CD4-positive, alpha-beta T cell treated with Interleukin-6 for 4 hours (primary cell): ENCODE results near the gene ATOH7.
"Not testable (repeated sequence)": the region's sequence is repeated elsewhere in the genome, so short reads cannot be mapped to it uniquely, and the experiment has no call there.

ENCODE experiments used
- DNase-seq: peaks from one replicate; pipeline ENCODE4 v3.0.0-alpha.2; 2020; ENCODE audit warnings: mixed read lengths

The ATOH7 gene

GRCh38 chr10:68235581-68235980 lies 3.7 kb upstream of the ATOH7 start:
- DNase-seq: no peak

GRCh38 chr10:68235111-68235510 lies 3.2 kb upstream of the ATOH7 start:
- no peak for DNase-seq

- DNase-seq: no peak
These were observed 1.1 kb upstream of the ATOH7 start for GRCh38 chr10:68233046-68233445.

DNA sequence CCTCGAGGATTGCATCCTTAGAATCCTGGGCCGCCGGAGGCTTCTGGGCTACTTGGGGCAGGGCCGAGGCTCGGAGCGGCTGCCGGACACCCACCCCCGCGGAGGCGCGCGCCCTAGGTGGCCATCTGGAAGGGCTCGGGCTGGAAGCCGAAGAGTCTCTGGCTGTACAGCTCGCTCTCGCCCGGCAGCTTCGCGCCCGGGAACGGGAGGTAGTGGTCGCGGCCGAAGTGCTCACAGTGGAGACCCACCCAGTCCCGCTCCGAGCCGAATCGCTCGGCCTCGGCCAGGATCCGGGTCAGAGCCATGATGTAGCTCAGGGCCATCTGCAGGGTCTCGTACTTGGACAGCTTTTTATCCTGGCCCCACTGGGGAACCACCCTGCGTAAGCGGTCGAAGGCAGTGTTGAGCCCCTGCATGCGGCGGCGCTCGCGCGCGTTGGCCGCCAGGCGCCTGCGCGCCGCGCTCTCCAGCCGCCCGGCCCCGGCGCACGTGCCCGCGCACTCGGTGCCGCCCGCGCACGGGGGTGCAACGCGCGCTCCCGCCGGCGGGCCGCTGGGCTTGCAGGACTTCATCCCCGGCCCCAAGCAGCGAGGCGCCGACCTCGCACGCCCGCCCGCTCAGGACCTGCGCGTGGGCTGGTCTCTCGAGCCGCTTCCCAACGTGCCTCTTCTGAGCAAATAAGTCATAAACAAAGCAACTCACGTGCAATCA lies 652 bp downstream of the ATOH7 start:
- peak; percentile 10 for DNase-seq

- no peak for DNase-seq
These were observed 1.6 kb downstream of the ATOH7 start for GRCh38 chr10:68230268-68230667.

- no peak for DNase-seq
These were observed 7.1 kb downstream of the ATOH7 start for GRCh38 chr10:68224810-68225209.

GRCh38 chr10:68223535-68224165 lies 8.3 kb downstream of the ATOH7 start:
- no peak for DNase-seq

- no peak for DNase-seq
These were observed 9.5 kb downstream of the ATOH7 start for GRCh38 chr10:68222391-68222790.

DNA sequence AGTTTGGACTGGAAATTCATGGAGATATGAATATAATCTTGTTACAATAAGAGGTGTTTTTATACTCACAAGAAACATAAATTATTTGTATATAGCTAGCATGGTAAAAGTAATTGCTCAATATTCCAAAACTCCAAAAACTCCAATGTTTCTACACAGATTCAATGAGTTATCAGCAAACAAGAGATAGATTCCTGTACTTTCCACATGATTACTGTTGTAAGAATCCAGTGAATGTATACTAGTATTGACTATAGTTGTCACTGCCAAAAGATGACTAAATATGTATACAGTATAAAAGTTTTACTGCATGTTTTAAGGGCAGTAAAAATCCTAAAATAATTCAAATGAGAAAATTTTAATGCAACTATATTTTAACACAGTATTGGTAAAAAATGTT lies 10.7 kb downstream of the ATOH7 start:
- DNase-seq: no peak

- no peak for DNase-seq
These were observed 13.1 kb downstream of the ATOH7 start for GRCh38 chr10:68218786-68219185.

- DNase-seq: no peak
These were observed 19.1 kb downstream of the ATOH7 start for GRCh38 chr10:68212721-68213352.

DNA sequence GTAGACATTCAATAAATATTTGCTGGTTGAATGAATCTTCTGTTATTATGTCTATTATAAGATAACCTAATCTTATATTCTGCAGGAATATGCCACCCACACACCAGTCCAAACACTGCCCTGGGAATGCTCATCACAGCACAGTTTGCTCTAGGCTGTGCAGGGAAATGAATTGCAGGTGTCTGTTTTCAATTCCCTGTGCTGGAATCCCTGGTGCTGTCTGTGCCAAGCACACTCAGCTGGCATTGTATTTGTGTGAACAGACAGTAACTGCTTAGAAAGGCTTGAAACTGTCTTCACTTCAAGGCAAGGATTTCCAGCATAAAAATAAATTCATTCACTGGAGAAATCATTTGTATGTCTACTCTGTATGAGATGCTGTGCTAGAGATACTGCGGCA lies 20.2 kb downstream of the ATOH7 start:
- no peak for DNase-seq

GRCh38 chr10:68208424-68209042 lies 23.4 kb downstream of the ATOH7 start:
- DNase-seq: no peak

DNA sequence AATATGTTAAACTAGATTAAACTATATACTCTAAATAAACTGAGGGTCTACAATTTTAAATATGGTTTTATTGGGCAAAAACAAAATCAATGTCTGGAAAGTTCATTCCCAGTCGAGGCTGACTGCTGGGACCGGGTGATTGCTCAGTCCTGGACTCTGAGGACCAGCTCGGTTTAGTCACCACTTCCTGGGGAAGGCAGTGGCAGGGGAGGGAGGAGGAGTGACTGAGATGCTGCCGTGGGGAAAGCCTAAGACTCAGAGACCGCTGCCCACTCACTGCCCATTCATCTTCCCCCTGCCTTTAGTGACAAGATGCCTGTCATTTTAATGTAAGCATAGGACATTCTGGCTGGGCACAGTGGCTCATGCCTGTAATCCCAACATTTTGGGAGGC lies 29.0 kb downstream of the ATOH7 start:
- no peak for DNase-seq

DNA sequence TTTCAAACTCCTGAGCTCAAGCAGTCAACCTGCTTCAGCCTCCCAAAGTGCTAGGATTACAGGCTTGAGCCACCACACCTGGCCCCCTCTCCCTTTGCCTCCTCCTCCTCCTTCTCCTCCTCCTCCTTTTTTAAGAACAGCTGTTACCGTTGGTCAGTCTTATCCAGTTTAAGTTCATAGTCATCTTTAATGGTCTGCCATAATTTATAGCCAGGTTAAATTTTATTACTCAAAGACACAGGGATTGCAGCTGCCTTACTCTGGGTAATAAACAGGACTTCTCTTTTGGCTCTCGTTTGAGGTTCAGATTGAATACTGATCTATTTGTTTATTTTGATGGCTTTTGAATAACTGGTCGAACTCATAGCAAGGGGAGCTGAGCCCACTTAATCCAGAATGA lies 35.2 kb downstream of the ATOH7 start:
- no peak for DNase-seq

DNA sequence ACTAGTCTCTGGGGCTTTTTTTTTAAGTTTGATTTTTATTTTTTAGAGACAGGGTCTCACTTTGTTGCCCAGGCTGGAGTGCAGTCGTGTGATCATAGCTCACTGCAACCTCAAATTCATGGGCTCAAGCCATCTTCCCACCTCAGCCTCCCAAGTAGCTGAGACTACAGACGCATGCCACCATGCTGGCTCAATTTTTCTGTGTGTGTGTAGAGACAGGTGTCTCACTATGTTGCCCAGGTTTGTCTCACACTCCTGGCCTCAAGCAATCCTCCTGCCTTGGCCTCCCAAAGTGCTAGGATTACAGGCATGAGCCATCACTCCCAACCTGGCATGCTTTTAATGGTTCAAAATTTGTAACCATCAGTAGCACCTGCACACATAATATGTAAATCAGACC lies 36.1 kb downstream of the ATOH7 start:
- DNase-seq: not testable (repeated sequence)

- DNase-seq: no peak
These were observed 37.6 kb downstream of the ATOH7 start for GRCh38 chr10:68194290-68194689.

DNA sequence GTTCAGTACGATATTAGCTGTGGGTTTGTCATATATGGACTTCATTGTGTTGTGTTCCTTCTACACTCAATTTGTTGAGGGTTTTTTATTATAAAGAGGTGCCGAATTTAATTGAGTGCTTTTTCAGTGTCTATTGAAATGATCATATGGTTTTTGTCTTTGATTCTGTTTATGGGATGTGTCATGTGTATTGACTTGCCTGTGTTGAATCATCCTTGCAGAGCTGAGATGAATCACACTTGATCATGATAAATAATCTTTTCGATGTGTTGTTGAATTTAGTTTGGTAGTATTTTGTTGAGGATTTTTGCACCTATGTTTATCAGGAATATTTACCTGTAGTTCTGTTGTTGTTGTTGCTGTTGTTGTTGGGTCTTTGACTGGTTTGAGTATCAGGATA lies 39.8 kb downstream of the ATOH7 start:
- no peak for DNase-seq

GRCh38 chr10:68188835-68189234 lies 43.1 kb downstream of the ATOH7 start:
- DNase-seq: no peak

DNA sequence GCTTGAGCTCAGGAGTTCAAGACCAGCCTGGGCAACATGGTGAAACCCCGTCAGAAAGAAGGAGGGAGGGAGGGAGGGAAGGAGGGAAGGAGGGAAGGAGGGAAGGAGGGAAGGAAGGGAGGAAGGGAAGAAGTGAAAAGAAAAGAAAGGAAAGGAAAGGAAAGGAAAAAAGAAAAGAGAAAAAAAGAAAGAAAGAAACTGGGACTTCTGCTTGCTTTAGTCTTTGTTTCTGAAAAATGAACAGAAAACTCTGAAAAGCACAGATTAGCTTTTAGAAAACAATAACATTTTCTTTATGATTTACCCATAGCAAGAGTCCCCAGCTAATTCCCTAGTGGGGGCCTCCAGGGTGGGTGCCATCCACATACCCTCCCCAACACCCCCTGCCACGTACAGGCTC lies 46.8 kb downstream of the ATOH7 start:
- no peak for DNase-seq

GRCh38 chr10:68184546-68184945 lies 47.4 kb downstream of the ATOH7 start:
- no peak for DNase-seq
